ENCODE data around the gene PLAAT2. TPM values are rescaled to one million over a fixed set of nuclear protein-coding genes. Genes with fewer than 3 reads are reported as not detected.

The PLAAT2 gene
- total RNA-seq, 4 donors from 2014 or later: 0.47 TPM; not detected in 3

DNA sequence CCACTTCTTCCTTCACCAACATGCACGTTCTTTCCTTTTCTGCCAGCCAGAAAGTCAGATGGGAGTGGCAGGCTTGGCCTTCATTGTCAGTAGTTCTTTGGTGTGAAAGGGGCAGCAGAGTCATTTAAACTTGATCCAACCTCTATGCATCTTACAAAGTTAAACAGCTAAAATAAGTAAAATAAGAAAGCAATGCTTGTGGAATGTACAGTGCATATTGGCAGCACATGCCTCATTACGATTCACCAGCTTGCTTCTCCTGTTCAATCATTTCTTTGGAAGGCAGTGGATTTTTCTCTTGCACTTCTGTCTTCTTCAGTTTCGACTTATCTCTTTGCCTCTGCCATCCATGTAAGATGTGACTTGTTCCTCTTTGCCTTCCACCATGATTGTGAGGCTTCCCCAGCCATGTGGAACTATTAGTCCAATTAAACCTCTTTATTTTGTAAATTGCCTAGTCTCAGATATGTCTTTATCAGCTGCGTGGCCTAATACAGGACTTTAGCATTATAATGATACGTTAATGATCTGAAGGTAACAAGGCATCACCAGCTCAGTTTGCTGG lies 42.5 kb downstream of the PLAAT2 start:
- Histone ChIP-seq H3K36me3 (no peaks in the 10 kb centered on the region), H3K4me3 (no peak overlapping the region), H3K4me1 (no peaks in the 10 kb centered on the region), H3K27ac (no peak overlapping the region), H3K9me3 (no peaks in the 10 kb centered on the region), H3K27me3 (no peaks in the 10 kb centered on the region)
- WGBS, 2 donors: 78 to 80% methylated on average over 5 of the region's 5 CpGs
- no peak for DNase-seq
- intact Hi-C loops (cut with DNase I): no loop called here
- TF ChIP-seq, protein P1, sequence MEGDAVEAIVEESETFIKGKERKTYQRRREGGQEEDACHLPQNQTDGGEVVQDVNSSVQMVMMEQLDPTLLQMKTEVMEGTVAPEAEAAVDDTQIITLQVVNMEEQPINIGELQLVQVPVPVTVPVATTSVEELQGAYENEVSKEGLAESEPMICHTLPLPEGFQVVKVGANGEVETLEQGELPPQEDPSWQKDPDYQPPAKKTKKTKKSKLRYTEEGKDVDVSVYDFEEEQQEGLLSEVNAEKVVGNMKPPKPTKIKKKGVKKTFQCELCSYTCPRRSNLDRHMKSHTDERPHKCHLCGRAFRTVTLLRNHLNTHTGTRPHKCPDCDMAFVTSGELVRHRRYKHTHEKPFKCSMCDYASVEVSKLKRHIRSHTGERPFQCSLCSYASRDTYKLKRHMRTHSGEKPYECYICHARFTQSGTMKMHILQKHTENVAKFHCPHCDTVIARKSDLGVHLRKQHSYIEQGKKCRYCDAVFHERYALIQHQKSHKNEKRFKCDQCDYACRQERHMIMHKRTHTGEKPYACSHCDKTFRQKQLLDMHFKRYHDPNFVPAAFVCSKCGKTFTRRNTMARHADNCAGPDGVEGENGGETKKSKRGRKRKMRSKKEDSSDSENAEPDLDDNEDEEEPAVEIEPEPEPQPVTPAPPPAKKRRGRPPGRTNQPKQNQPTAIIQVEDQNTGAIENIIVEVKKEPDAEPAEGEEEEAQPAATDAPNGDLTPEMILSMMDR (IDR thresholded peaks at IDR 0.05): no peak
- no peak for TF ChIP-seq POLR2A (IDR thresholded peaks at IDR 0.05)

DNA sequence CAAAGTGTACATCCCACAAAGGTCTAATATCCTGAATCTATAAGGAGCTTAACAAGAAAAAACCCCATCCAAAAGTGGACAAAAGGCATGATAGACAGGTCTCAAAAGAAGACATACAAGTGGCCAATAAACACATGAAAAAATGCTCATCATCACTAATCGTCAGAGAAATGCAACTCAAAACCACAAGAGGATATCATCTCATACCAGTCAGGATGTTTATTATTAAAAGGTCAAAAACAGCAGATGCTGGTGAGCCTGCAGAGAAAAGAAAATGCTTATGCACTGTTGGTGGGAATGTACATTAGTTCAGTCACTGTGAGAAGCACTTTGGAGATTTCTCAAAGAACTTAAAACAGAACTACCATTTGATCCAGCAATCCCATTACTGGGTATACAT lies 44.6 kb downstream of the PLAAT2 start:
- TF ChIP-seq, protein P1 (IDR thresholded peaks at IDR 0.05): no peak
- no peak for TF ChIP-seq POLR2A (IDR thresholded peaks at IDR 0.05)
- Histone ChIP-seq H3K27me3 (no peaks in the 10 kb centered on the region), H3K4me1 (no peaks in the 10 kb centered on the region), H3K36me3 (no peaks in the 10 kb centered on the region), H3K4me3 (no peak overlapping the region), H3K9me3 (no peaks in the 10 kb centered on the region), H3K27ac (no peak overlapping the region)
- intact Hi-C loops (cut with DNase I): no loop called here
- 13 to 44% methylated on average over 1 of the region's 1 CpG for WGBS, 2 donors
- no peak for DNase-seq

DNA sequence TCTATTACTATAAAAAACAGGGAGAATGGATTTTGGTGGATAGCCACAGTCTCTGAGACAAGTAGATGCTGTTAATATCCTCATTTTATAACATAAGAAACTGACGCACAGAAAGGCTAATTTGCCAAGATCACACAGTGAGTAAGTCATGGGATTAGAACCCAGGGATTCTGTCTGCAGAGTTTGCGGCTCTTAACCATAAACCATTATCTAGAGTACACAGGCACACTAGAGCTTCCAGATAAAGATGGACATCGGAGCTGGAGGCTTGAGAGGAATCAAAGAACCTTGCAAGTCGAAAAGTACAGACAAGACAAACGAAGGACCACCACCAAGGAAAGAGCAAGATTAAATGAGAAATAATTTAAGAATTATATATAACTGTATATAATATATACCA lies 46.0 kb downstream of the PLAAT2 start:
- H3K4me1 ChIP-seq: no peaks in the 10 kb centered on the region

DNA sequence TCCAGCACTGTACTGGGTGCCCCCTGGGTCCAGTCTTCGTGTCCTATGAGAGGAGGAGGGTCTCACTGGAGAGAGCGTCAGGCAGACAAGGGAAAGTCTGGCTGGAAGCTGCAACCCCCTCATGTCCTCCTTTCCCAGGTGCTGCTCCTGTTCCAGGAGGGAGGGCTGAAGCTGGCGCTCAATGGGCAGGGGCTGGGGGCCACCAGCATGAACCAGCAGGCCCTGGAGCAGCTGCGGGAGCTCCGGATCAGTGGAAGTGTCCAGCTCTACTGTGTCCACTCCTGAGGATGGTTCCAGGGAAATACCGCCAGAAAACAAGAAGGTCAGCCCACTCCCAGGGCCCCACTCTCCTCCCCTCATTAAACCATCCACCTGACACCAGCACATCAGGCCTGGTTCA lies 47.1 kb downstream of the PLAAT2 start:
- 87 to 90% methylated on average over 2 to 3 of the region's 6 CpGs for WGBS, 2 donors
- TF ChIP-seq POLR2A (IDR thresholded peaks at IDR 0.05): no peak
- TF ChIP-seq, protein P1 (IDR thresholded peaks at IDR 0.05): no peak

More for the DNA sequence above, 46.0 kb downstream of the PLAAT2 start:
- 92 to 97% methylated on average over 5 of the region's 5 CpGs for WGBS, 2 donors
- Histone ChIP-seq H3K27ac (no peak overlapping the region), H3K9me3 (no peaks in the 10 kb centered on the region), H3K36me3 (no peaks in the 10 kb centered on the region), H3K4me3 (no peak overlapping the region), H3K27me3 (no peaks in the 10 kb centered on the region)
- TF ChIP-seq POLR2A (IDR thresholded peaks at IDR 0.05): no peak
- TF ChIP-seq, protein P1 (IDR thresholded peaks at IDR 0.05): no peak
- intact Hi-C loops (cut with DNase I): no loop called here
- no peak for DNase-seq

DNA sequence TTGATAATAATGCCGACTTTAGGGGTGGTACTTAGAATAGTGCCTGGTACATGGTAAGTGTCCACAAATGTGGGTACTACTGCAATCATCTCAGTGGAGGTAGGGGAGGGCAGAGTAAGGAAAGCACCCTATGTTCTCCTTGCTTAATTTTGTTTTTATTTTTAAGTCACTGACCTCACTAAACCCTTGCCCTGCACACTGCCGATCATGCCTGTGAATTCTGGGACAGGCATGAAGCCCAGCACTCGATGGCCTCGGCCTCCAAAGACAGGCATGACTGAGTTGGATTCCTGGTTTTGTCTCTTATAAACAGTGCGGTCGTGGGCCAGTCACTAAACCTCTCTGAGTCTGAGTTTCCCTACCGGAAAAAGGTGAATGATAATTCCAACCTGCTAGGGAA lies 50.4 kb downstream of the PLAAT2 start:
- no peak for DNase-seq
- H3K9me3 ChIP-seq: no peaks in the 10 kb centered on the region
- H3K27me3 ChIP-seq: no peaks in the 10 kb centered on the region
- H3K4me1 ChIP-seq: peaks cover 0 to 4% (median 3%) of the 10 kb centered on the region in 3 donors
- H3K36me3 ChIP-seq: no peaks in the 10 kb centered on the region
- intact Hi-C loops (cut with DNase I): no loop called here
- WGBS, 2 donors: 86 to 95% methylated on average over 5 to 7 of the region's 7 CpGs
- no peak overlapping the region for H3K4me3 ChIP-seq
- TF ChIP-seq, protein P1 (IDR thresholded peaks at IDR 0.05): no peak
- no peak for TF ChIP-seq POLR2A (IDR thresholded peaks at IDR 0.05)
- H3K27ac ChIP-seq: no peak overlapping the region

More for the DNA sequence above, 47.1 kb downstream of the PLAAT2 start:
- intact Hi-C loops (cut with DNase I): no loop called here
- Histone ChIP-seq H3K36me3 (no peaks in the 10 kb centered on the region), H3K4me3 (no peak overlapping the region), H3K4me1 (peaks cover 0 to under 1% (median 0%) of the 10 kb centered on the region in 3 donors), H3K9me3 (no peaks in the 10 kb centered on the region), H3K27me3 (no peaks in the 10 kb centered on the region), H3K27ac (no peak overlapping the region)
- no peak for DNase-seq
